SK-N-SH treated with all-trans-retinoic acid at 6 μM for 48 hours (cell line): ENCODE results near the gene AGAP1.

Source experiments
- ATAC-seq: fragments of 200-7000 bp; cut with Tn5 transposase; 3 replicates; pipeline ENCODE4 v1.9.1; 2020; ENCODE audit warnings: mild to moderate bottlenecking, moderate library complexity
- ARNTL ChIP-seq: fragments of 450-650 bp; formaldehyde crosslinking; IDR thresholded peaks from 2 replicates; pipeline ENCODE4 v1.5.0; 2020; ENCODE audit warnings: low read depth, mild to moderate bottlenecking, moderate library complexity, borderline replicate concordance
- BACH2 ChIP-seq: fragments of 250-450 bp; sonication (Bioruptor Pico); IDR thresholded peaks from 2 replicates; pipeline ENCODE4 v1.9.0; 2021; ENCODE audit warnings: mild to moderate bottlenecking, borderline replicate concordance
- CSDC2 ChIP-seq: fragments of 250-450 bp; sonication (Bioruptor Pico); IDR thresholded peaks from 2 replicates; pipeline ENCODE4 v1.5.0; 2020; ENCODE audit warnings: mild to moderate bottlenecking, moderate library complexity
- CSRNP3 ChIP-seq: fragments of 250-450 bp; sonication (Bioruptor Pico); IDR thresholded peaks from 2 replicates; pipeline ENCODE4 v1.5.1; 2021; ENCODE audit warnings: mild to moderate bottlenecking, moderate library complexity
- ESRRG ChIP-seq: fragments of 250-450 bp; sonication (Bioruptor Pico); IDR thresholded peaks from 2 replicates; pipeline ENCODE4 v1.6.1; 2021; ENCODE audit warnings: mild to moderate bottlenecking
- GLIS3 ChIP-seq: fragments of 250-450 bp; sonication (Bioruptor Pico); IDR thresholded peaks from 2 replicates; pipeline ENCODE4 v1.5.0; 2020; ENCODE audit warnings: mild to moderate bottlenecking, moderate library complexity
- ISL1 ChIP-seq: fragments of 250-450 bp; sonication (Bioruptor Pico); IDR thresholded peaks from 2 replicates; pipeline ENCODE4 v2.1.2; 2022; ENCODE audit warnings: mild to moderate bottlenecking, moderate library complexity
- OSR1 ChIP-seq: fragments of 250-450 bp; sonication (Bioruptor Pico); IDR thresholded peaks from 2 replicates; pipeline ENCODE4 v1.8.0; 2022; ENCODE audit warnings: moderate library complexity, mild to moderate bottlenecking, inconsistent platforms
- PPARA ChIP-seq: fragments of 250-450 bp; sonication (Bioruptor Pico); IDR thresholded peaks from 2 replicates; pipeline ENCODE4 v1.5.0; 2020; ENCODE audit warnings: mild to moderate bottlenecking, borderline replicate concordance
- RARB ChIP-seq: fragments of 250-450 bp; sonication (Bioruptor Pico); IDR thresholded peaks from 2 replicates; pipeline ENCODE4 v1.8.0; 2021; ENCODE audit warnings: mild to moderate bottlenecking, moderate library complexity
- TCF4 ChIP-seq: fragments of 250-450 bp; sonication (Bioruptor Pico); IDR thresholded peaks from 2 replicates; pipeline ENCODE4 v1.8.0; 2021; ENCODE audit warnings: mild to moderate bottlenecking, moderate library complexity, borderline replicate concordance
- TOX ChIP-seq: fragments of 250-450 bp; sonication (Bioruptor Pico); IDR thresholded peaks from 2 replicates; pipeline ENCODE4 v1.8.0; 2021; ENCODE audit warnings: mild to moderate bottlenecking, moderate library complexity, borderline replicate concordance
- ZC3H10 ChIP-seq: fragments of 250-450 bp; sonication (Bioruptor Pico); IDR thresholded peaks from 2 replicates; pipeline ENCODE4 v1.5.1; 2021; ENCODE audit warnings: mild to moderate bottlenecking, moderate library complexity
- ZFP3 ChIP-seq: fragments of 250-450 bp; sonication (Bioruptor Pico); IDR thresholded peaks from 2 replicates; pipeline ENCODE4 v1.5.0; 2020; ENCODE audit warnings: mild to moderate bottlenecking, moderate library complexity
- ZFP30 ChIP-seq: fragments of 450-650 bp; formaldehyde crosslinking; IDR thresholded peaks from 2 replicates; pipeline ENCODE4 v1.5.0; 2022; ENCODE audit warnings: mild to moderate bottlenecking, moderate library complexity
- ZNF565 ChIP-seq: fragments of 450-650 bp; formaldehyde crosslinking; conservative IDR thresholded peaks from 2 replicates; pipeline ENCODE4 v1.5.0; 2020; ENCODE audit warnings: low read depth, mild to moderate bottlenecking, moderate library complexity
- ZNF70 ChIP-seq: fragments of 450-650 bp; formaldehyde crosslinking; IDR thresholded peaks from 2 replicates; pipeline ENCODE4 v1.5.0; 2020; ENCODE audit warnings: mild to moderate bottlenecking, moderate library complexity
- ZNF8 ChIP-seq: fragments of 450-650 bp; formaldehyde crosslinking; IDR thresholded peaks from 2 replicates; pipeline ENCODE4 v1.5.0; 2020; ENCODE audit warnings: mild to moderate bottlenecking, moderate library complexity
- TF ChIP-seq, protein P1 (sequence below): fragments of 250-450 bp; sonication (Bioruptor Pico); IDR thresholded peaks from 2 replicates; pipeline ENCODE4 v1.8.0; 2020; ENCODE audit warnings: mild to moderate bottlenecking, moderate library complexity, borderline replicate concordance
- TF ChIP-seq, protein P2 (sequence below): fragments of 250-450 bp; sonication (Bioruptor Pico); IDR thresholded peaks from 2 replicates; pipeline ENCODE4 v1.8.0; 2021; ENCODE audit warnings: low read depth, mild to moderate bottlenecking, moderate library complexity, borderline replicate concordance
- TF ChIP-seq, protein P3 (sequence below): fragments of 250-450 bp; sonication (Bioruptor Pico); IDR thresholded peaks from 2 replicates; pipeline ENCODE4 v1.5.1; 2020; ENCODE audit warnings: low read depth, mild to moderate bottlenecking, moderate library complexity
- TF ChIP-seq, protein P4 (sequence below): fragments of 250-450 bp; sonication (Bioruptor Pico); IDR thresholded peaks from 2 replicates; pipeline ENCODE4 v1.5.0; 2020; ENCODE audit warnings: mild to moderate bottlenecking, moderate library complexity

Gene AGAP1

GRCh38 chr2:236117401-236117800 lies 623.6 kb downstream of the AGAP1 start:
- ATAC-seq = no peak
- TF ChIP-seq, protein P1, sequence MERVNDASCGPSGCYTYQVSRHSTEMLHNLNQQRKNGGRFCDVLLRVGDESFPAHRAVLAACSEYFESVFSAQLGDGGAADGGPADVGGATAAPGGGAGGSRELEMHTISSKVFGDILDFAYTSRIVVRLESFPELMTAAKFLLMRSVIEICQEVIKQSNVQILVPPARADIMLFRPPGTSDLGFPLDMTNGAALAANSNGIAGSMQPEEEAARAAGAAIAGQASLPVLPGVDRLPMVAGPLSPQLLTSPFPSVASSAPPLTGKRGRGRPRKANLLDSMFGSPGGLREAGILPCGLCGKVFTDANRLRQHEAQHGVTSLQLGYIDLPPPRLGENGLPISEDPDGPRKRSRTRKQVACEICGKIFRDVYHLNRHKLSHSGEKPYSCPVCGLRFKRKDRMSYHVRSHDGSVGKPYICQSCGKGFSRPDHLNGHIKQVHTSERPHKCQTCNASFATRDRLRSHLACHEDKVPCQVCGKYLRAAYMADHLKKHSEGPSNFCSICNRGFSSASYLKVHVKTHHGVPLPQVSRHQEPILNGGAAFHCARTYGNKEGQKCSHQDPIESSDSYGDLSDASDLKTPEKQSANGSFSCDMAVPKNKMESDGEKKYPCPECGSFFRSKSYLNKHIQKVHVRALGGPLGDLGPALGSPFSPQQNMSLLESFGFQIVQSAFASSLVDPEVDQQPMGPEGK (CRISPR knock-in tag) = no peak
- TF ChIP-seq ISL1 (CRISPR knock-in tag) (no peak), ZFP30 (no peak), ESRRG (CRISPR knock-in tag) (no peak), BACH2 (CRISPR knock-in tag) (no peak), TOX (CRISPR knock-in tag) (no peak), GLIS3 (no peak), ZNF70 (CRISPR knock-in tag) (no peak), TCF4 (CRISPR knock-in tag) (no peak), OSR1 (no peak), ARNTL (CRISPR knock-in tag) (no peak), ZC3H10 (no peak), CSRNP3 (CRISPR knock-in tag) (no peak)
- TF ChIP-seq, protein P2, sequence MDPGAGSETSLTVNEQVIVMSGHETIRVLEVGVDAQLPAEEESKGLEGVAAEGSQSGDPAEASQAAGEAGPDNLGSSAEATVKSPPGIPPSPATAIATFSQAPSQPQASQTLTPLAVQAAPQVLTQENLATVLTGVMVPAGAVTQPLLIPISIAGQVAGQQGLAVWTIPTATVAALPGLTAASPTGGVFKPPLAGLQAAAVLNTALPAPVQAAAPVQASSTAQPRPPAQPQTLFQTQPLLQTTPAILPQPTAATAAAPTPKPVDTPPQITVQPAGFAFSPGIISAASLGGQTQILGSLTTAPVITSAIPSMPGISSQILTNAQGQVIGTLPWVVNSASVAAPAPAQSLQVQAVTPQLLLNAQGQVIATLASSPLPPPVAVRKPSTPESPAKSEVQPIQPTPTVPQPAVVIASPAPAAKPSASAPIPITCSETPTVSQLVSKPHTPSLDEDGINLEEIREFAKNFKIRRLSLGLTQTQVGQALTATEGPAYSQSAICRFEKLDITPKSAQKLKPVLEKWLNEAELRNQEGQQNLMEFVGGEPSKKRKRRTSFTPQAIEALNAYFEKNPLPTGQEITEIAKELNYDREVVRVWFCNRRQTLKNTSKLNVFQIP = no peak
- TF ChIP-seq, protein P3, sequence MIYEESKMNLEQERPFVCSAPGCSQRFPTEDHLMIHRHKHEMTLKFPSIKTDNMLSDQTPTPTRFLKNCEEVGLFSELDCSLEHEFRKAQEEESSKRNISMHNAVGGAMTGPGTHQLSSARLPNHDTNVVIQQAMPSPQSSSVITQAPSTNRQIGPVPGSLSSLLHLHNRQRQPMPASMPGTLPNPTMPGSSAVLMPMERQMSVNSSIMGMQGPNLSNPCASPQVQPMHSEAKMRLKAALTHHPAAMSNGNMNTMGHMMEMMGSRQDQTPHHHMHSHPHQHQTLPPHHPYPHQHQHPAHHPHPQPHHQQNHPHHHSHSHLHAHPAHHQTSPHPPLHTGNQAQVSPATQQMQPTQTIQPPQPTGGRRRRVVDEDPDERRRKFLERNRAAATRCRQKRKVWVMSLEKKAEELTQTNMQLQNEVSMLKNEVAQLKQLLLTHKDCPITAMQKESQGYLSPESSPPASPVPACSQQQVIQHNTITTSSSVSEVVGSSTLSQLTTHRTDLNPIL (CRISPR knock-in tag) = no peak

- TF ChIP-seq ESRRG (CRISPR knock-in tag) (no peak), RARB (CRISPR knock-in tag) (no peak), ZNF70 (CRISPR knock-in tag) (no peak), ZNF565 (CRISPR knock-in tag) (no peak), ZFP3 (CRISPR knock-in tag) (no peak), OSR1 (no peak), ISL1 (CRISPR knock-in tag) (no peak), BACH2 (CRISPR knock-in tag) (no peak), PPARA (CRISPR knock-in tag) (no peak), ZFP30 (no peak), CSRNP3 (CRISPR knock-in tag) (no peak), ARNTL (CRISPR knock-in tag) (no peak), CSDC2 (no peak), GLIS3 (no peak), ZC3H10 (no peak), ZNF8 (CRISPR knock-in tag) (no peak), TCF4 (CRISPR knock-in tag) (no peak)
- TF ChIP-seq, protein P1 (CRISPR knock-in tag) = no peak
- TF ChIP-seq, protein P4, sequence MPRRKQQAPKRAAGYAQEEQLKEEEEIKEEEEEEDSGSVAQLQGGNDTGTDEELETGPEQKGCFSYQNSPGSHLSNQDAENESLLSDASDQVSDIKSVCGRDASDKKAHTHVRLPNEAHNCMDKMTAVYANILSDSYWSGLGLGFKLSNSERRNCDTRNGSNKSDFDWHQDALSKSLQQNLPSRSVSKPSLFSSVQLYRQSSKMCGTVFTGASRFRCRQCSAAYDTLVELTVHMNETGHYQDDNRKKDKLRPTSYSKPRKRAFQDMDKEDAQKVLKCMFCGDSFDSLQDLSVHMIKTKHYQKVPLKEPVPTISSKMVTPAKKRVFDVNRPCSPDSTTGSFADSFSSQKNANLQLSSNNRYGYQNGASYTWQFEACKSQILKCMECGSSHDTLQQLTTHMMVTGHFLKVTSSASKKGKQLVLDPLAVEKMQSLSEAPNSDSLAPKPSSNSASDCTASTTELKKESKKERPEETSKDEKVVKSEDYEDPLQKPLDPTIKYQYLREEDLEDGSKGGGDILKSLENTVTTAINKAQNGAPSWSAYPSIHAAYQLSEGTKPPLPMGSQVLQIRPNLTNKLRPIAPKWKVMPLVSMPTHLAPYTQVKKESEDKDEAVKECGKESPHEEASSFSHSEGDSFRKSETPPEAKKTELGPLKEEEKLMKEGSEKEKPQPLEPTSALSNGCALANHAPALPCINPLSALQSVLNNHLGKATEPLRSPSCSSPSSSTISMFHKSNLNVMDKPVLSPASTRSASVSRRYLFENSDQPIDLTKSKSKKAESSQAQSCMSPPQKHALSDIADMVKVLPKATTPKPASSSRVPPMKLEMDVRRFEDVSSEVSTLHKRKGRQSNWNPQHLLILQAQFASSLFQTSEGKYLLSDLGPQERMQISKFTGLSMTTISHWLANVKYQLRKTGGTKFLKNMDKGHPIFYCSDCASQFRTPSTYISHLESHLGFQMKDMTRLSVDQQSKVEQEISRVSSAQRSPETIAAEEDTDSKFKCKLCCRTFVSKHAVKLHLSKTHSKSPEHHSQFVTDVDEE (CRISPR knock-in tag) = no peak
- TF ChIP-seq, protein P3 (CRISPR knock-in tag) = no peak
- ATAC-seq = no peak
These were observed 624.0 kb downstream of the AGAP1 start for GRCh38 chr2:236117861-236118269.
